Measurements from ENCODE around the gene WDSUB1.

WDSUB1 gene

GRCh38 chr2:159224061-159224813, 62.3 kb downstream of the WDSUB1 start:
- no peak for DNase-seq (ENCODE audit: low spot score)

- no peak for DNase-seq (ENCODE audit: low spot score)
Measured at GRCh38 chr2:159219394-159219998, 67.0 kb downstream of the WDSUB1 start.

- no peak for DNase-seq (ENCODE audit: low spot score)
Measured at GRCh38 chr2:159218389-159218788, 68.1 kb downstream of the WDSUB1 start.

- no peak for DNase-seq (ENCODE audit: low spot score)
Measured at GRCh38 chr2:159217676-159218075, 68.8 kb downstream of the WDSUB1 start.

- no peak for DNase-seq (ENCODE audit: low spot score)
Measured at GRCh38 chr2:159215116-159215515, 71.4 kb downstream of the WDSUB1 start.

GRCh38 chr2:159214325-159214865, 72.1 kb downstream of the WDSUB1 start:
- DNase-seq (ENCODE audit: low spot score): no peak

GRCh38 chr2:159213296-159213695, 73.2 kb downstream of the WDSUB1 start:
- DNase-seq (ENCODE audit: low spot score): no peak

GRCh38 chr2:159211447-159212396, 74.8 kb downstream of the WDSUB1 start:
- no peak for DNase-seq (ENCODE audit: low spot score)

- DNase-seq (ENCODE audit: low spot score): no peak
Measured at GRCh38 chr2:159209341-159210306, 76.9 kb downstream of the WDSUB1 start.

- DNase-seq (ENCODE audit: low spot score): no peak
Measured at GRCh38 chr2:159208438-159208837, 78.1 kb downstream of the WDSUB1 start.

GRCh38 chr2:159206736-159207380, 79.6 kb downstream of the WDSUB1 start:
- DNase-seq (ENCODE audit: low spot score): no peak

GRCh38 chr2:159204381-159205144, 81.9 kb downstream of the WDSUB1 start:
- DNase-seq (ENCODE audit: low spot score): no peak

- no peak for DNase-seq (ENCODE audit: low spot score)
Measured at GRCh38 chr2:159202568-159203071, 83.9 kb downstream of the WDSUB1 start.

GRCh38 chr2:159201360-159202063, 85.0 kb downstream of the WDSUB1 start:
- DNase-seq (ENCODE audit: low spot score): no peak

- DNase-seq (ENCODE audit: low spot score): no peak
Measured at GRCh38 chr2:159200498-159200897, 86.0 kb downstream of the WDSUB1 start.

- DNase-seq (ENCODE audit: low spot score): no peak
Measured at GRCh38 chr2:159199761-159200465, 86.6 kb downstream of the WDSUB1 start.

- DNase-seq (ENCODE audit: low spot score): no peak
Measured at GRCh38 chr2:159199236-159199635, 87.3 kb downstream of the WDSUB1 start.

- no peak for DNase-seq (ENCODE audit: low spot score)
Measured at GRCh38 chr2:159196393-159196925, 90.0 kb downstream of the WDSUB1 start.

Data from COLO829 (cell line).